GM21526 (cell line): ENCODE measurements around the gene BTN1A1.
"Not testable (repeated sequence)": the region's sequence is repeated elsewhere in the genome, so short reads cannot be mapped to it uniquely, and the experiment has no call there.

Experiments used
- ATAC-seq: cut with Tn5 transposase; IDR thresholded peaks from one replicate; pipeline ENCODE4 v1.9.1; 2021; ENCODE audit warnings: moderate library complexity; ENCODE audit not compliant: unreplicated experiment, low FRiP score

BTN1A1 gene, protein sequence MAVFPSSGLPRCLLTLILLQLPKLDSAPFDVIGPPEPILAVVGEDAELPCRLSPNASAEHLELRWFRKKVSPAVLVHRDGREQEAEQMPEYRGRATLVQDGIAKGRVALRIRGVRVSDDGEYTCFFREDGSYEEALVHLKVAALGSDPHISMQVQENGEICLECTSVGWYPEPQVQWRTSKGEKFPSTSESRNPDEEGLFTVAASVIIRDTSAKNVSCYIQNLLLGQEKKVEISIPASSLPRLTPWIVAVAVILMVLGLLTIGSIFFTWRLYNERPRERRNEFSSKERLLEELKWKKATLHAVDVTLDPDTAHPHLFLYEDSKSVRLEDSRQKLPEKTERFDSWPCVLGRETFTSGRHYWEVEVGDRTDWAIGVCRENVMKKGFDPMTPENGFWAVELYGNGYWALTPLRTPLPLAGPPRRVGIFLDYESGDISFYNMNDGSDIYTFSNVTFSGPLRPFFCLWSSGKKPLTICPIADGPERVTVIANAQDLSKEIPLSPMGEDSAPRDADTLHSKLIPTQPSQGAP

DNA sequence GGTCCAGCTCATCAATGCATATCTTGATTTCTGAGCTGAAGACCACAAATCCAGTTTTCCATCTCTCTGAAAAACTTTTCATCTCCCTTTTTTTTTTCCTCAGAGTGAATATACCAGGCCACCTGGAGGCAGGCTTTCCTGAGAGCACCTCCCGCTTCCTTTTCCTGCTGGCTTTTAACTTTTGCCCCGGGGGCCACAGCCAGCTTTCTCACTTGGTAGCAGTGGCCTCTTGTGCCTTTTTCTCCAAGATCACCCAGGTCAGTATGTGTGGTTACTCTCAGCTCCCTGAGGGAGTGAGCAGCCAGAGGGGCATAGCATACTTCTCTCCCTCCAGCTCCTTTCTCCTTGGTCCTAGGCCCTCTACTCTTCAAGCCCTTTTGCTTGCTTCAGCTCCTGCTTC is at the start of gene BTN1A1:
TSS of gene BTN1A1 (plus strand) at position 202 of the 400 bp plus-strand sequence. CDS start 984 bp downstream, outside the sequence.
- ATAC-seq, result no peak

DNA sequence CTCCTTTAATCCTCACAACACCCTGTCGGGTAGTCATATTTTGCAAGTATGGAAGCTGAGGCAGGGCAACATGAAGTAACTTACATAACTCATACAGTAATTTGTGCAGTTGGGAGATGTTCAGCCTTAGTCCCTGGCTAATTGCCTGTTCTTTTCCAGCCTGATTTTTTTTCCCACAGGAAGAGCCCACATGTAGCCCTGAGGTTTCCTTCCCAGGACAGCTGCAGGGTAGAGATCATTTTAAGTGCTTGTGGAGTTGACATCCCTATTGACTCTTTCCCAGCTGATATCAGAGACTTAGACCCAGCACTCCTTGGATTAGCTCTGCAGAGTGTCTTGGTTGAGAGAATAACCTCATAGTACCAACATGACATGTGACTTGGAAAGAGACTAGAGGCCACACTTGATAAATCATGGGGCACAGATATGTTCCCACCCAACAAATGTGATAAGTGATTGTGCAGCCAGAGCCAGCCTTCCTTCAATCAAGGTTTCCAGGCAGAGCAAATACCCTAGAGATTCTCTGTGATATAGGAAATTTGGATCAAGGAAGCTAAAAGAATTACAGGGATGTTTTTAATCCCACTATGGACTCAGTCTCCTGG is 47.4 kb upstream of the BTN1A1 start:
- no peak for ATAC-seq

- no peak for ATAC-seq
Measured at GRCh38 chr6:26454631-26455030, 45.5 kb upstream of the BTN1A1 start.

- no peak for ATAC-seq
Measured at GRCh38 chr6:26455357-26455970, 44.6 kb upstream of the BTN1A1 start.

- peak; percentile 20 for ATAC-seq
Measured at GRCh38 chr6:26457264-26457805, 42.8 kb upstream of the BTN1A1 start.

GRCh38 chr6:26457806-26458688 is 42.1 kb upstream of the BTN1A1 start, which contains the start of gene BTN2A1:
Gene BTN2A1 (plus strand): TSS chr6:26457955. CDS start chr6:26458637, 682 bp downstream.
- ATAC-seq, result peak; percentile 92

GRCh38 chr6:26459023-26459810 is 40.9 kb upstream of the BTN1A1 start:
- no peak for ATAC-seq

GRCh38 chr6:26461353-26461752 is 38.8 kb upstream of the BTN1A1 start:
- ATAC-seq, result not testable (repeated sequence)

- ATAC-seq, result no peak
Measured at GRCh38 chr6:26464014-26464413, 36.1 kb upstream of the BTN1A1 start.

GRCh38 chr6:26464416-26465131 is 35.5 kb upstream of the BTN1A1 start:
- no peak for ATAC-seq

GRCh38 chr6:26465776-26466175 is 34.3 kb upstream of the BTN1A1 start:
- ATAC-seq, result no peak

DNA sequence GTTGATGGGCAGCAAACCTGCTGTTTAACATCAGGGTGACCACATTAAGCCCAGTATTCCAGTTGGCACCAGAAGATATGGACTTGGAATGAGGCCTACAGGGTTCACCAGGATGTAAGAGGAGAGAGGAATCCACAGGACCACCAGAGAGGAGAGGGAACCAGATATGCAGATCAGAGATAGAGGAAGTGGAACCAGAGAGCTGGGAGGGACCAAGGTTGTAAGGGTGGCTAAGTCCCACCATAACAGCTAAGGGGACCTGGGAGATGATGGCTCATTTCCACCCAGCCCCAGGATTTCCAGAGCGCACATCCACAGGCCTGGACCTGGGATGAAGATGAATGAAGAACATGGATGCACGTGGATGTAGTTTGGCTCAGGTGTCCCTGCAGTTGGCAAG is 31.3 kb upstream of the BTN1A1 start:
- ATAC-seq, result no peak

- no peak for ATAC-seq
Measured at GRCh38 chr6:26470643-26471042, 29.5 kb upstream of the BTN1A1 start.

GRCh38 chr6:26471970-26472369 is 28.1 kb upstream of the BTN1A1 start:
- ATAC-seq, result no peak

DNA sequence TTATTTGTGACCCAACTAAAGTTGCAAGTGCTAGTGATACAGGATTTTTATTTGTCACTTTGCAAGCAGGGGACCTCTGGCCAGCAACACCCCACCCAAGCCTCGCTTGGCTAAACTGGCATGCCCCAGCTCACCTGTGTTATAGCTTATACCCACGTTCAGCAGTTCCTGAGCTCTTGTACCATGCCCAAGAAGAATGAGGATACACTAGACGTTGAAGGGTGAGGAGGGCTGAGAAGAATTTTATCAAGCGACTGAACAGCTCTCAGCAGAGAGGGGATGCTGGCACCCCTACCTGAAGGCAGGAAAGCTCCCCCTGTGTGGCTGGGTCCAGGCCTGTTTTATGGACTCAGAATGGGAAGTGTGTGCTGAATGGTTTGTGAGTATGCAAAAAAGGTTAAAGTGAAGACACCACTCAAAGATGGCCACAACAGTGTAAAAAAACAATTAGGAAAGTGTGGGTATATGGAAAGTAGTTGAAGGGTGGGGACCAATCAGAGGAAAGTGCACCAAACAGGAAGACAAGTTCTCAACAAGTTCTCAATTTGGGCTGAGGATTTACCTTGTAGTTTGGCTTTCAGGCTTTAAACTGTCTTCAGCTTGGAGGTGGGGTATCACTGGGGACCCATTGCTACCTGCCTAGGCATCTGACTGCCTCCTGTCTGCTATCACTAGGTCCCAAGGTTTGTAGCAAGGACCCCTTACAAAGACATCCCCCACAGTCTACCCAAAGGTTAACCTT is 27.4 kb upstream of the BTN1A1 start:
- ATAC-seq, result no peak

DNA sequence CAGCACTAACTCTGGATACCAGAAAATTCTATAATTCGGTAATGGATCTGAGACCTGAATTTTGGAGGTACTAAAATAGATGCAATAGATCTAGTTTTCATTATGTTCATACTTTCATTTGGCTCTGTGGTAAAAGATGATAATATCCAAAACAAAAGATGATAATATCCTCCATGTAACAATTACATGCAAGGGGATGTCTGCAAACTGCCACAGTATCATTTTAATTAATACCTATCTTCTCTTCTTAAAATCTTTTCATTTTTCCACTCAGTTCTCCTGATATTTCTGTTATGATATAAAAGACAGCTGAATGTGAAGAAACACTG is 26.7 kb upstream of the BTN1A1 start:
- ATAC-seq, result no peak

GRCh38 chr6:26473758-26474438 is 26.2 kb upstream of the BTN1A1 start:
- ATAC-seq, result peak; percentile 82
